H1 (cell line): ENCODE measurements around the gene BTBD3. TPM values are rescaled to one million over a fixed set of nuclear protein-coding genes. Genes with fewer than 3 reads are reported as not detected.

ENCODE experiments used
- CHD1 ChIP-seq: IDR thresholded peaks from 2 replicates; pipeline ENCODE4 v1.6.1; 2012; ENCODE audit warnings: low read depth, low read length, improper control_type of control experiment
- E2F6 ChIP-seq: IDR thresholded peaks from 2 replicates; pipeline ENCODE4 v1.6.1; 2012; ENCODE audit warnings: inconsistent platforms
- FOSL1 ChIP-seq: IDR thresholded peaks from 2 replicates; pipeline ENCODE4 v1.6.1; 2011; ENCODE audit warnings: mild to moderate bottlenecking, low read depth, low read length, moderate library complexity; ENCODE audit not compliant: insufficient read depth
- NANOG ChIP-seq: IDR thresholded peaks from 2 replicates; pipeline ENCODE4 v1.6.1; 2011; ENCODE audit warnings: low read length, low read depth, mild to moderate bottlenecking, inconsistent platforms; ENCODE audit not compliant: insufficient read depth, poor library complexity, severe bottlenecking
- polyA plus RNA-seq, 7 experiments: library from polyadenylated mRNA; depleted of rRNA in 3 of 7; stranded (reverse) in 5 of 7; unstranded in 2 of 7; fragments of >200 nt in 5 of 7; fragments of 200-250 nt in 2 of 7; gene quantifications; 1 replicate in 5 of 7; 2 replicates in 1 of 7; 4 replicates in 1 of 7; pipeline versions ENCODE4 v1.2.1 to v1.2.3, GENCODE V29; 2011 to 2013; ENCODE audit warnings: missing spikeins in 2 of 7, mixed read lengths in 2 of 7
- total RNA-seq: library from RNA; stranded (reverse); fragmentation: NEBNext Ultra II Directional; extraction: Animal tissue kit (Norgen Biotek cat#: 25700); gene quantifications from 2 replicates; pipeline ENCODE4 v1.2.1, GENCODE V29; 2021

Gene BTBD3
- total and polyA plus RNA-seq, 2 of the 8 experiments (the other 6 are each of a cell fraction or from before 2014, with no cell fraction given), result 36.7 to 45.5 TPM

- no peak for TF ChIP-seq CHD1
- TF ChIP-seq E2F6, result no peak
- no peak for TF ChIP-seq NANOG
- no peak for TF ChIP-seq FOSL1
- TF ChIP-seq, all 59 proteins: peak for 0
Measured at GRCh38 chr20:11902285-11902697, 15.4 kb upstream of the BTBD3 start (continued).
